Progenitor cell of endocrine pancreas (in vitro differentiated cells): Measurements from ENCODE around the gene MADCAM1. TPM values are rescaled to one million over a fixed set of nuclear protein-coding genes. Genes with fewer than 3 reads are reported as not detected.

Experiments
- DNase-seq: peaks from one replicate; pipeline ENCODE4 v3.0.0; 2021; ENCODE audit warnings: low spot score; ENCODE audit not compliant: unreplicated experiment
- H3K27ac Mint-ChIP-seq: 2 replicates; pipeline ENCODE4 v1.8.0; 2021; ENCODE audit warnings: mild to moderate bottlenecking, moderate library complexity, mixed read lengths
- H3K27me3 Mint-ChIP-seq: 2 replicates; pipeline ENCODE4 v1.8.0; 2021; ENCODE audit warnings: mixed read lengths
- H3K36me3 Mint-ChIP-seq: 2 replicates; pipeline ENCODE4 v1.8.0; 2022; ENCODE audit warnings: mixed read lengths; ENCODE audit not compliant: insufficient read depth
- H3K4me1 Mint-ChIP-seq: 2 replicates; pipeline ENCODE4 v1.8.0; 2021; ENCODE audit warnings: low read depth, mixed read lengths
- H3K4me3 Mint-ChIP-seq: 2 replicates; pipeline ENCODE4 v1.8.0; 2021; ENCODE audit warnings: low read depth, mild to moderate bottlenecking, moderate library complexity, mixed read lengths
- H3K9me3 Mint-ChIP-seq: 2 replicates; pipeline ENCODE4 v1.8.0; 2021; ENCODE audit warnings: low read depth, mixed read lengths
- CTCF ChIP-seq: fragments of 200-600 bp; sonication (generic); IDR thresholded peaks from one replicate; pipeline ENCODE4 v1.5.0; 2021; ENCODE audit warnings: antibody characterized with exemption, mild to moderate bottlenecking; ENCODE audit not compliant: unreplicated experiment
- total RNA-seq: library from RNA; stranded (reverse); gene quantifications from 2 replicates; pipeline ENCODE4 v1.2.1, GENCODE V29; 2021

MADCAM1 gene
- total RNA-seq, 1 donor from 2014 or later, result 0.77 TPM

DNA sequence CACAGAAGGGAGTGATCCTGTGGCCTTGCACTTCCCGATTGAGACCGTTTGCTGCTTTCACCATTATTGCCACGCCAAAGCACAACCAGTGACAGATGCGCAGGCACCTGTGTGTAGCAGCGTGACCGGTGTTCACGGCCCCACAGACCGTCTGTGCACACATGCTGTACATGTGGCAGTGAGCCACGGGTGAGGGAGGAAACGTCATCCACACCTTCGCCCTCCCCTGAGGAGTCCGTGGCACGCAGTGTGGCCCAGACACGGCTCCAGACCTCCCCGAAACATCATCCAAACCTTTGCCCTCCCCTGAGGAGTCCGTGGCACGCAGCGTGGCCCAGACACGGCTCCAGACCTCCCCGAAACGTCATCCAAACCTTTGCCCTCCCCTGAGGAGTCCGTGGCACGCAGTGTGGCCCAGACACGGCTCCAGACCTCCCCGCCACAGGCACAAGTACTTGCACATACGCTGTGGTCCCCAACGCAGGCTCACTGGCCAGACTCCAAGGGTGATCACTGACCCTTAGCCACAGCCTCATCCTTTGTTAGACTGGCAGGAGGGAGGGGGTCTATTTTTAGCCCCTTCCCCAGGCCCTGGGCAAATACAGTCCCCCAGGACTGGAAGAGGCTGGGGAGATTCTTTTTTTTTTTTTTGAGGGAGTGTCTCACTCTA is 27.6 kb upstream of the MADCAM1 start:
- no peak for TF ChIP-seq CTCF
- Mint-ChIP-seq H3K4me3 (no peak overlapping the region), H3K4me1 (no peaks in the 10 kb centered on the region), H3K9me3 (no peaks in the 10 kb centered on the region), H3K27me3 (peaks cover 10% of the 10 kb centered on the region), H3K36me3 (no peaks in the 10 kb centered on the region), H3K27ac (no peak overlapping the region)
- DNase-seq, result no peak

DNA sequence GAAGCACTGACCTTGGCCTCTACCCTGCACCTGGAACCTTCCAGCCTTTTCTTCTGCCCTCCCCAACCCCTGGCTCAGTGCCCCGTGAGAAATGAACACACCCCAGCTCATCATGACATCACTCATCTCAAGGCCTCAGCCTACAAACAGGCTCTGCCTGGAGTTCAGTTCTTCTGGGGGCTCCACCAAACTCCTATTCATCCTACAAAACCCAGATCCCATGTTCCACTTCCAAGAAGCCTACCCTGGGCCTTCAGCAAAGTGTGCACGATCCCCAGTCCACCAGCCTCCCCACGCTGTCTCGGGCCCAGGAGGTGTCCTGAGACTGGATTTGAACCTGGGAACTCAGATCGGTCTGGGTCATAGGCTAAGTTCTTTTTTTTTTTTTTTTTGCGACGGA is 26.5 kb upstream of the MADCAM1 start:
- Mint-ChIP-seq H3K9me3 (no peaks in the 10 kb centered on the region), H3K27me3 (peaks cover 7% of the 10 kb centered on the region), H3K27ac (no peak overlapping the region), H3K36me3 (no peaks in the 10 kb centered on the region), H3K4me1 (no peaks in the 10 kb centered on the region), H3K4me3 (no peak overlapping the region)
- no peak for DNase-seq
- TF ChIP-seq CTCF, result no peak

- no peaks in the 10 kb centered on the region for H3K4me1 Mint-ChIP-seq
- H3K27me3 Mint-ChIP-seq, result peaks cover 12% of the 10 kb centered on the region
- no peaks in the 10 kb centered on the region for H3K9me3 Mint-ChIP-seq
- no peak for TF ChIP-seq CTCF
- no peak overlapping the region for H3K27ac Mint-ChIP-seq
- no peak for DNase-seq
- no peak overlapping the region for H3K4me3 Mint-ChIP-seq
- H3K36me3 Mint-ChIP-seq, result no peaks in the 10 kb centered on the region
These were observed 25.6 kb upstream of the MADCAM1 start for GRCh38 chr19:470701-471100.

GRCh38 chr19:472005-472858 is 24.1 kb upstream of the MADCAM1 start:
- Mint-ChIP-seq H3K36me3 (no peaks in the 10 kb centered on the region), H3K9me3 (no peaks in the 10 kb centered on the region), H3K4me1 (no peaks in the 10 kb centered on the region), H3K4me3 (no peak overlapping the region), H3K27ac (peak overlapping the region; percentile 33), H3K27me3 (peaks cover 12% of the 10 kb centered on the region)
- no peak for DNase-seq
- TF ChIP-seq CTCF, result no peak

DNA sequence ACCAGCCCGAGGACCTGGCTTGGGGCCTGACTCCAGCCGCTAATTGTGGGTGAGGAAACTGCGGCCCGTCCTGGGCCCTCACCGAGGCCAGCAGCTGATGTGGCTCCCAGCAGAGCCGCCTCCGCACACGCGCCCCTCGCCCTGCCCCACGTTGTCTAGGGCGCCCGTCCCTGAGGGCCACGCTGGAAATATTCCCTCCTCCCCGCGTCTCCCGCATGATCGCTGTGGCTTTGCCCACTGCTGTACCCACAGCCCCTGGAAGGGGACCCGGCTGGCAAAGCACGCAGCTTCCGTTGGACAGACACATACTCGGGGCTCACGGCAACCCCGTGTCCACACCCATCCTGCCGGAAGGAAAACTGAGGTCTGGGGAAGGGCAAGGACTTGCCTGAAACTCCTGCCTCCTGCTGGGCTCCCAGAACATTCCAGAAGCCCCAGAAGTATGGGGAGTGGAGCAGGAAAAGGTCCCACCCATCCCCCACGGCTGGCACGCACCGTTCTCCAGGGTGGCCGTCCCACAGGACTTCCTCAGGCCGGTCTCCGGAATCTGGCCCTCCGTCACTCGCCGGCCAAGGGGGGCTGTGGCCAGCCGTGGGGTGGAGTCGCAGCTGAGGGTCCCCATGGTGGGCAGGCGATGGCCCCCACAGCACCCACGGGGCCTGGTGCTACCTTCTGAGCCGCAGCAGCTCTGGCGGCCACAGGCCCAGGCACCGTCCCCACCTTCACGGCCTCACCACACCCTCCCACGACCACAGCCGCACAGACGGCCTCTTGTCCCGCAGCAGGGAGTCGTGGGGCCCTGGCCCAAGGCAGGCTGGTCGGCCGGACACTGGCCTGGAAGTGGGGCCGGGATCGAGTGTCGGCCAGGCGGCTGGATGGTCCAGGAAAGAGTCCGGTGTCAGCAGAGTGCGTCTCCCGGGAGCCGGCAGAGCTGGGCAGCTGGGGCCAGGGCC is 21.9 kb upstream of the MADCAM1 start:
- Mint-ChIP-seq H3K4me1 (no peaks in the 10 kb centered on the region), H3K27me3 (peaks cover 7% of the 10 kb centered on the region), H3K9me3 (no peaks in the 10 kb centered on the region), H3K4me3 (no peak overlapping the region), H3K27ac (no peak overlapping the region), H3K36me3 (no peaks in the 10 kb centered on the region)
- no peak for DNase-seq
- no peak for TF ChIP-seq CTCF
